Activated naive CD8-positive, alpha-beta T cell treated with anti-CD3 and anti-CD28 coated beads, Interleukin-2, amount 50 U/mL, for 16 hours (primary cell): ENCODE data around the gene MESP1.

Experiments
- DNase-seq: peaks from one replicate; pipeline ENCODE4 v3.0.0-alpha.2; 2020; ENCODE audit warnings: low read depth, low spot score

The MESP1 gene

GRCh38 chr15:89724621-89725020 is 26.4 kb downstream of the MESP1 start:
- DNase-seq: no peak

GRCh38 chr15:89723031-89723430 is 28.0 kb downstream of the MESP1 start:
- no peak for DNase-seq

- DNase-seq: no peak
Observed at GRCh38 chr15:89714775-89715174, 36.3 kb downstream of the MESP1 start.

- no peak for DNase-seq
Observed at GRCh38 chr15:89707577-89707976, 43.5 kb downstream of the MESP1 start.

GRCh38 chr15:89704411-89704810 is 46.6 kb downstream of the MESP1 start:
- DNase-seq: no peak
